HFFc6 (cell line): ENCODE measurements around the gene SGIP1. TPM values are rescaled to one million over a fixed set of nuclear protein-coding genes. Genes with fewer than 3 reads are reported as not detected.
A peak's percentile ranks its signal among the peaks of the same experiment; 100 is the strongest.

ENCODE experiments used
- DNase-seq: peaks from one replicate; pipeline ENCODE4 v3.0.0-alpha.2; 2018
- H3K27ac Mint-ChIP-seq: 2 replicates; pipeline ENCODE4 v1.8.0; 2020; ENCODE audit warnings: mild to moderate bottlenecking, mixed read lengths
- H3K27me3 Mint-ChIP-seq: 2 replicates; pipeline ENCODE4 v1.8.0; 2021; ENCODE audit warnings: mild to moderate bottlenecking, moderate library complexity, mixed read lengths; ENCODE audit not compliant: insufficient read depth
- H3K36me3 Mint-ChIP-seq: 2 replicates; pipeline ENCODE4 v1.8.0; 2021; ENCODE audit warnings: low read depth, mixed read lengths
- H3K4me1 Mint-ChIP-seq: 2 replicates; pipeline ENCODE4 v1.8.0; 2020; ENCODE audit warnings: low read depth, mixed read lengths
- H3K4me3 Mint-ChIP-seq: 2 replicates; pipeline ENCODE4 v1.8.0; 2020; ENCODE audit warnings: mild to moderate bottlenecking, moderate library complexity, mixed read lengths
- H3K9me3 Mint-ChIP-seq: 2 replicates; pipeline ENCODE4 v1.8.0; 2020; ENCODE audit warnings: mild to moderate bottlenecking, mixed read lengths
- total RNA-seq, 6 experiments: library from RNA; stranded (reverse); fragmentation: NEBNext Ultra II Directional; extraction: Animal tissue kit (Norgen Biotek cat#: 25700); gene quantifications; 2 replicates in 1 of 6; 3 replicates in 5 of 6; pipeline ENCODE4 v1.2.3, GENCODE V29; 2021
- TF ChIP-seq, protein P1 (sequence below): fragments of 200-600 bp; sonication (generic); IDR thresholded peaks from 2 replicates; pipeline ENCODE4 v1.5.0; 2021; ENCODE audit warnings: antibody characterized with exemption, mild to moderate bottlenecking

Gene SGIP1
- total RNA-seq, 6 experiments from 2014 or later = 53.3 to 72.0 (median 57.9) TPM

DNA sequence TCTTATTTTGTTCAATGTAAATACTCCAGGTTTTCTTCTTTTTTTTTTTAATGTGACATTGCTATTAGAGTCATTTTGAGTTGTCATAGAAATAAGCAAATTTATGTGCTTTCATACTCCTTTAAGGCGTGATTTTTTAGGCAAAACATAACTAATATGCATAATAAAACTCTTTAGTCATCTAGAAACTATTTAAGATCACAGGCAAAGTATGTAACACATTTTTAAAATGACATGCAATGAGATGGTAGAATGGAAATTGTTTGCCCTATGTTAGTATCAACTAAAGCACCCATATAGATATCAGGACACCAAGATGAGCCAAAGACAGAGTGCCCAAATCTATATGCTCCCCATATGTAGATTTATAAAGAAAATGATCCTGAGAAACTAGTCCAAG, 41.5 kb upstream of the SGIP1 start:
- peaks cover 6% of the 10 kb centered on the region for H3K36me3 Mint-ChIP-seq
- TF ChIP-seq, protein P1, sequence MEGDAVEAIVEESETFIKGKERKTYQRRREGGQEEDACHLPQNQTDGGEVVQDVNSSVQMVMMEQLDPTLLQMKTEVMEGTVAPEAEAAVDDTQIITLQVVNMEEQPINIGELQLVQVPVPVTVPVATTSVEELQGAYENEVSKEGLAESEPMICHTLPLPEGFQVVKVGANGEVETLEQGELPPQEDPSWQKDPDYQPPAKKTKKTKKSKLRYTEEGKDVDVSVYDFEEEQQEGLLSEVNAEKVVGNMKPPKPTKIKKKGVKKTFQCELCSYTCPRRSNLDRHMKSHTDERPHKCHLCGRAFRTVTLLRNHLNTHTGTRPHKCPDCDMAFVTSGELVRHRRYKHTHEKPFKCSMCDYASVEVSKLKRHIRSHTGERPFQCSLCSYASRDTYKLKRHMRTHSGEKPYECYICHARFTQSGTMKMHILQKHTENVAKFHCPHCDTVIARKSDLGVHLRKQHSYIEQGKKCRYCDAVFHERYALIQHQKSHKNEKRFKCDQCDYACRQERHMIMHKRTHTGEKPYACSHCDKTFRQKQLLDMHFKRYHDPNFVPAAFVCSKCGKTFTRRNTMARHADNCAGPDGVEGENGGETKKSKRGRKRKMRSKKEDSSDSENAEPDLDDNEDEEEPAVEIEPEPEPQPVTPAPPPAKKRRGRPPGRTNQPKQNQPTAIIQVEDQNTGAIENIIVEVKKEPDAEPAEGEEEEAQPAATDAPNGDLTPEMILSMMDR = no peak
- H3K9me3 Mint-ChIP-seq = no peaks in the 10 kb centered on the region
- no peaks in the 10 kb centered on the region for H3K27me3 Mint-ChIP-seq
- peak; percentile 17 for DNase-seq
- H3K27ac Mint-ChIP-seq = peak overlapping the region; percentile 88
- peak overlapping the region; percentile 53 for H3K4me3 Mint-ChIP-seq
- peaks cover 99% of the 10 kb centered on the region for H3K4me1 Mint-ChIP-seq

DNA sequence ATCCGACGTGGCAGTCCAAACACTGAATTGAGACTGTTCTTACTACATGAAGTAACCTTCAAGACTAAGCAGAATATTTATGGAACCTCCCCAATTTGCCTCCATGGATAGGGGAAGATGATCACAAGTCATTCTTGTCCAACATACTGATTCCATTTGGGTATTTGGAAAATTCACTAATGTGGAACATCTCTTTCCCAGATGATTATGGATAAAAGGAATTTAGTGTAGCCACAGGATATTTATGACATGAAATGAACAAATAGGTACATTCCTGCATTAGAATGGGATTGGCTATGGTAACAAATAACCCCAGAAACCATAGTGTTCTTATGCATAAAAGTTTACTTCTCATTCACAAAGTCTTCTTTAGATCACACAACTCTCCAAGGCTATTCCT, 40.2 kb upstream of the SGIP1 start:
- peaks cover 6% of the 10 kb centered on the region for H3K36me3 Mint-ChIP-seq
- no peak overlapping the region for H3K4me3 Mint-ChIP-seq
- H3K27me3 Mint-ChIP-seq = no peaks in the 10 kb centered on the region
- DNase-seq = peak; percentile 31
- no peaks in the 10 kb centered on the region for H3K9me3 Mint-ChIP-seq
- peaks cover 91% of the 10 kb centered on the region for H3K4me1 Mint-ChIP-seq
- H3K27ac Mint-ChIP-seq = peak overlapping the region; percentile 88
- TF ChIP-seq, protein P1 = no peak

DNA sequence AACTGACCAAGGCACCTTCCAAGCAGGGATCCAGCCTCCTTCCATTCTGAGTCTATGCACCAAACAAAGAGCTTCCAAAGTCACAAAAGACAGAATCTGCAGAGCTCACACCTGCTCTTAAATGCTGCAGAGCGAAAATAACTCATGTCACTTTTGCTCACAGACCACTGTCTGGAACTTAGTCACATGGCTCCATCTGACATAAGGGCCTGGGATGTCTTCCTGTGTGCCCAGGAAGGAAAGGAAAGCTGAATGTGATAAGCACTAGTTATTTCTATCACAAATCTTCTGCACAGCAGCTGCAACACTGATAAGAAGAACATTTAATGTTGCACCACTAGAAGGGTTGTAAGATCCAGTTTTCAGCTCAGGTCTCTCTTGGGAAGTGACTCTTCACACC, 39.5 kb upstream of the SGIP1 start:
- Mint-ChIP-seq H3K36me3 (peaks cover 6% of the 10 kb centered on the region), H3K9me3 (no peaks in the 10 kb centered on the region), H3K27me3 (no peaks in the 10 kb centered on the region), H3K4me3 (no peak overlapping the region), H3K27ac (peak overlapping the region; percentile 88), H3K4me1 (peaks cover 87% of the 10 kb centered on the region)
- TF ChIP-seq, protein P1 = no peak
- DNase-seq = no peak

DNA sequence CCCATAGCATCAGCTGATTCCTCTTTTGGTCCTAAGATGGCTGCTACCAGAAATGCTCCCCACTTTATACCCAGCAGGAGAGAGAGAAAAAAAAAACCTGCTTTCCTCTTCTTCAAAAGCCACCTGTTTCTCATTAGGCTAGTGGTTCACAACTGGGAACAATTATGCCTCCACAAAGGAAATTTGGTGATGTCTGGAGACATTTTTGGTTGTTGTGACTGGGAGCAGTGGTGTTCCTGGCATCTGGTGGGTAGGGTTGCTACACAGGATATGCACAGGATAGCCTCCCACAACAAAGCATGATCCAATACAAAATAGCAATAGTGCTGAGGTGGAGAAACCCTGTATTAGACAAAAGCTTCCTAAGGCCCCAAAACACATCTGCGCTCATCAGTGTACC, 38.5 kb upstream of the SGIP1 start:
- Mint-ChIP-seq H3K27me3 (no peaks in the 10 kb centered on the region), H3K4me1 (peaks cover 87% of the 10 kb centered on the region), H3K4me3 (no peak overlapping the region), H3K36me3 (peaks cover 6% of the 10 kb centered on the region), H3K9me3 (no peaks in the 10 kb centered on the region), H3K27ac (peak overlapping the region; percentile 55)
- DNase-seq = peak; percentile 58
- TF ChIP-seq, protein P1 = no peak

DNA sequence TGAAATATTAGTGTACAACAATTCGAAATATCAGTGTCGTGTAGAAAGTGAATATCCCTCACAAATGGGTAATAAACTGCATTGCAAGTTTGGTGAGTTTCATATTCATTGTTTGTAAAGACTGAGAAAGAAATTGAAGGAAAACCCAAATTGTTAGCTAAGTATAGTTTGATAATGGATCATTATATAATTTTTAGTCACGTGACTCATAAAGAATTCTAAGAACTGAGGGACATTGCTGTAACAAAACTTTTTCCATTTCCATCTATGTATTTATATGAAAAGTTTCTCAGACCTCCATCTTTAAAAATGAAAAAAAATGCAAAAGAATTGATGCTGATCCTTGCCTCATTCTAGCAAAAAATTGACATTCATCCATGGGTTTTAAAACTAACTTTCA, 36.0 kb upstream of the SGIP1 start:
- H3K9me3 Mint-ChIP-seq = no peaks in the 10 kb centered on the region
- H3K4me3 Mint-ChIP-seq = no peak overlapping the region
- no peak overlapping the region for H3K27ac Mint-ChIP-seq
- H3K36me3 Mint-ChIP-seq = peaks cover 3% of the 10 kb centered on the region
- TF ChIP-seq, protein P1 = no peak
- no peaks in the 10 kb centered on the region for H3K27me3 Mint-ChIP-seq
- no peak for DNase-seq
- peaks cover 82% of the 10 kb centered on the region for H3K4me1 Mint-ChIP-seq

DNA sequence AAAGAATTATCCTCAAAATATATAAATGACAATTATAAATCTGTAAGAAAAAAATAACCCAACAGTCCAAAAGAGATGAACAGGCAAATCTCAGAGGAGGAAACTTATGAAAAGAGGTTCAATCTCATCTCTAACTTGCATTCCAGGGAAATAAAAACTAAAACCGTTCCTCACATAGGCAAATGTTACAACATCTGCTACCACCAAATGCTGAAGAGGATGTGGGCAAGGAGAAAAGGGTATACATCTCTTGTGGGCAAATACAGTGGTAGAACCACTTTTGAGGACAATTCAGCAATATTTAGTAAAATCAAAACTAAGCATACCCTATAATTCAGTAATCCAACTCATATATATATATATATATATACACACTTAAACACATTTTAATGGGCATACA, 33.7 kb upstream of the SGIP1 start:
- Mint-ChIP-seq H3K27me3 (no peaks in the 10 kb centered on the region), H3K9me3 (no peaks in the 10 kb centered on the region), H3K36me3 (no peaks in the 10 kb centered on the region), H3K4me3 (no peak overlapping the region), H3K27ac (no peak overlapping the region), H3K4me1 (peaks cover 73% of the 10 kb centered on the region)
- DNase-seq = no peak
- TF ChIP-seq, protein P1 = no peak
